Kidney (tissue), 14 donors: ENCODE measurements around the gene SMG6. TPM values are rescaled to one million over a fixed set of nuclear protein-coding genes. Genes with fewer than 3 reads are reported as not detected.

Experiments used
- DNase-seq, 5 donors: peaks; one replicate each; pipeline ENCODE4 v3.0.0-alpha.2; 2013 to 2020
- FAIRE-seq: peaks from 2 replicates; lab custom pipeline; 2012; peaks lifted over from hg19 to GRCh38; lab: Jason Lieb, UNC
- H3K27ac ChIP-seq, 2 donors: one replicate each; pipeline ENCODE4 v1.7.0; 2013; ENCODE audit warnings: low read depth in 2 of 2, low read length in 2 of 2, inconsistent platforms in 1 of 2
- H3K27me3 ChIP-seq: one replicate; pipeline ENCODE4 v1.7.1; 2013; ENCODE audit warnings: low read length, inconsistent platforms; ENCODE audit not compliant: control insufficient read depth, insufficient read depth
- H3K36me3 ChIP-seq, 3 donors: one replicate each; pipeline versions ENCODE4 v1.7.0 to v1.7.1; 2013; ENCODE audit warnings: low read length in 3 of 3, control low read depth in 1 of 3, inconsistent platforms in 1 of 3; ENCODE audit not compliant: insufficient read depth in 3 of 3, control insufficient read depth in 2 of 3
- H3K4me1 ChIP-seq, 3 donors: one replicate each; pipeline versions ENCODE4 v1.7.0 to v1.7.1; 2013; ENCODE audit warnings: low read length in 3 of 3, inconsistent platforms in 1 of 3, low read depth in 1 of 3; ENCODE audit not compliant: control insufficient read depth in 2 of 3, insufficient read depth in 2 of 3
- H3K4me3 ChIP-seq, 3 donors: one replicate each; pipeline versions ENCODE4 v1.7.0 to v1.8.1; 2013; ENCODE audit warnings: low read length in 3 of 3, control low read depth in 1 of 3, inconsistent platforms in 1 of 3
- H3K9ac ChIP-seq, 3 donors: one replicate each; pipeline versions ENCODE4 v1.7.0 to v1.7.1; 2013; ENCODE audit warnings: low read length in 3 of 3, control low read depth in 1 of 3, inconsistent platforms in 1 of 3
- H3K9me3 ChIP-seq, 3 donors: one replicate each; pipeline versions ENCODE4 v1.7.0 to v1.7.1; 2013; ENCODE audit warnings: low read length in 3 of 3, control low read depth in 1 of 3, inconsistent platforms in 1 of 3; ENCODE audit not compliant: control insufficient read depth in 2 of 3, insufficient read depth in 1 of 3
- CTCF ChIP-seq: IDR thresholded peaks from 3 replicates; pipeline ENCODE4 v1.5.1; 2012; ENCODE audit warnings: mild to moderate bottlenecking, moderate library complexity, borderline replicate concordance; ENCODE audit not compliant: insufficient read depth; ENCODE audit errors: extremely low read depth
- intact Hi-C: fragments of 100-400 bp; cut with DNase I; formaldehyde crosslinking; loops from one replicate; pipeline ENCODE4 v1.11.1; 2022
- polyA plus RNA-seq: library from polyadenylated mRNA; stranded (reverse); fragments of 350-450 nt; fragmentation: Illumina TruSeq; extraction: RNeasy Lipid Tissue Mini Kit (QIAGEN cat#74804); gene quantifications from one replicate; pipeline ENCODE4 v1.2.3, GENCODE V29; 2014; ENCODE audit warnings: low read depth, low replicate concordance; ENCODE audit not compliant: insufficient read depth
- total RNA-seq: library from RNA; stranded (reverse); fragmentation: NEBNext Ultra II Directional; extraction: Animal tissue kit (Norgen Biotek cat#: 25700); gene quantifications from one replicate; pipeline ENCODE4 v1.2.1, GENCODE V29; 2021
- donor health status: control.
- donor health status: control.
- donor health status: control.
- donor health status: control.
- donor health status: control.
- donor health status: DM: yes; HTN: yes; CAD: no.
- donor health status: Normal renal cell carcinoma (clear cell type).

Gene SMG6
- total and polyA plus RNA-seq, 2 donors from 2014 or later = 20.6 to 37.3 TPM

- H3K4me1 ChIP-seq = no peaks in the 10 kb centered on the region
- no peak overlapping the region for H3K9ac ChIP-seq
- DNase-seq (peak in 3 of 5 donors; percentile 11 to 49 (median 15)), FAIRE-seq (no peak)
- H3K27me3 ChIP-seq = no peaks in the 10 kb centered on the region
- no peak overlapping the region for H3K27ac ChIP-seq
- TF ChIP-seq CTCF = no peak
- no peak overlapping the region for H3K4me3 ChIP-seq
- intact Hi-C loops = no loop called here
- H3K9me3 ChIP-seq = no peaks in the 10 kb centered on the region
- H3K36me3 ChIP-seq = no peaks in the 10 kb centered on the region
Measured at GRCh38 chr17:2309338-2310154, 6.0 kb upstream of the SMG6 start.

GRCh38 chr17:2304931-2305330 lies 1.3 kb upstream of the SMG6 start:
- Histone ChIP-seq H3K9me3 (no peaks in the 10 kb centered on the region), H3K4me1 (peaks cover 0 to 4% (median 0%) of the 10 kb centered on the region in 3 donors), H3K36me3 (peaks cover 0 to 3% (median 0%) of the 10 kb centered on the region in 3 donors), H3K27ac (no peak overlapping the region), H3K4me3 (no peak overlapping the region), H3K27me3 (no peaks in the 10 kb centered on the region), H3K9ac (no peak overlapping the region)
- intact Hi-C loops = no loop called here
- DNase-seq (no peak), FAIRE-seq (no peak)
- TF ChIP-seq CTCF = no peak

GRCh38 chr17:2302778-2303203 lies 794 bp downstream of the SMG6 start:
- FAIRE-seq = no peak
- peaks cover 0 to 13% (median 4%) of the 10 kb centered on the region in 3 donors for H3K36me3 ChIP-seq

More at GRCh38 chr17:2302778-2303203, 794 bp downstream of the SMG6 start:
- Histone ChIP-seq H3K27ac (peak overlapping the region; percentile 93 to 94), H3K27me3 (no peaks in the 10 kb centered on the region), H3K9me3 (no peaks in the 10 kb centered on the region), H3K9ac (peak overlapping the region; percentile 67 to 89 (median 82)), H3K4me1 (peaks cover 0 to 4% (median 0%) of the 10 kb centered on the region in 3 donors), H3K4me3 (peak overlapping the region; percentile 81 to 97 (median 91))
- TF ChIP-seq CTCF = no peak
- intact Hi-C loops = no loop called here
- no peak for DNase-seq
